ENCODE data around the gene LRP4. TPM values are rescaled to one million over a fixed set of nuclear protein-coding genes. Genes with fewer than 3 reads are reported as not detected.
"Not testable (repeated sequence)": the region's sequence is repeated elsewhere in the genome, so short reads cannot be mapped to it uniquely, and the experiment has no call there.

LRP4 gene
- total and polyA plus RNA-seq, 2 of the 4 experiments (the other 2 are of a cell fraction): 4.1 to 5.8 TPM

DNA sequence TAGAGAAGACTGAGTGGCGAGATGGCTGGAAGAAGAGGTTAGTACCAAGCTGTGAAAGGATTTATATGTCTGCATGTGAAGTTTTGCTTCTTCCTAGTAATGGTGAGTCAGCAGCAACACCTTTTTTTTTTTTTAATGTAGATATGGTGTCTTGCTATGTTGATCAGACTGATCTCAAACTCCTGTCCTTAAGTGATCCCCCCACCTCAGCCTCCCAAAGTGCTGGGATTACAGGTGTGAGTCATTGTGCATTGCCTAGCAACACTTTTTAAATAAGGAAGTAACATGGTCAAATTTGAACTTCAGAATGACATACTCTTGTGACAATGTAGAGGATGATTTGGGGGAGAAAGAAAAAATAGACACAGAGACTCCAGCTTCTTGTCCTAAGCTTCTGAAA is 11.7 kb upstream of the LRP4 start (continued):
- no peak for TF ChIP-seq MAZ (IDR thresholded peaks at IDR 0.05; ENCODE audit: borderline replicate concordance, low read depth, low read length)
- TF ChIP-seq MAFK (IDR thresholded peaks at IDR 0.05; ENCODE audit: low read depth, low read length): peak; percentile 59
- peak; percentile 88 for TF ChIP-seq NFE2L2 (IDR thresholded peaks at IDR 0.05; ENCODE audit: low read depth, low read length)
- TF ChIP-seq, protein P1, sequence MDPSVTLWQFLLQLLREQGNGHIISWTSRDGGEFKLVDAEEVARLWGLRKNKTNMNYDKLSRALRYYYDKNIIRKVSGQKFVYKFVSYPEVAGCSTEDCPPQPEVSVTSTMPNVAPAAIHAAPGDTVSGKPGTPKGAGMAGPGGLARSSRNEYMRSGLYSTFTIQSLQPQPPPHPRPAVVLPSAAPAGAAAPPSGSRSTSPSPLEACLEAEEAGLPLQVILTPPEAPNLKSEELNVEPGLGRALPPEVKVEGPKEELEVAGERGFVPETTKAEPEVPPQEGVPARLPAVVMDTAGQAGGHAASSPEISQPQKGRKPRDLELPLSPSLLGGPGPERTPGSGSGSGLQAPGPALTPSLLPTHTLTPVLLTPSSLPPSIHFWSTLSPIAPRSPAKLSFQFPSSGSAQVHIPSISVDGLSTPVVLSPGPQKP (IDR thresholded peaks at IDR 0.05; ENCODE audit: borderline replicate concordance, low read depth, low read length): no peak

GRCh38 chr11:46928701-46929100 is 10.4 kb upstream of the LRP4 start:
- H3K18ac ChIP-seq (ENCODE audit: low read depth, low read length); H3K27ac ChIP-seq (ENCODE audit: insufficient read depth, low read length); H2BK20ac ChIP-seq (ENCODE audit: low read depth, low read length); H3K4ac ChIP-seq (ENCODE audit: low read depth, low read length); POLR2A ChIA-PET (ENCODE audit: unreplicated experiment); H2AFZ ChIP-seq (replicated peaks; ENCODE audit: low read length, poor library complexity); H2AK9ac ChIP-seq (replicated peaks; ENCODE audit: low read depth, low read length, poor library complexity); H3K36me3 ChIP-seq (ENCODE audit: control insufficient read depth, insufficient read depth, low read length); H4K20me1 ChIP-seq (ENCODE audit: insufficient read depth, low read length); H2BK120ac ChIP-seq (ENCODE audit: low read depth, low read length); H3K14ac ChIP-seq (replicated peaks; ENCODE audit: low read depth, low read length); H2BK15ac ChIP-seq (ENCODE audit: low read depth, low read length); H3K79me1 ChIP-seq (ENCODE audit: low read depth in 1 of 2, low read length in 2 of 2); H3K4me3 ChIP-seq (ENCODE audit: insufficient read depth, low read depth, low read length); H3K56ac ChIP-seq (ENCODE audit: extremely low read depth, insufficient read depth, low read length); H3K23ac ChIP-seq (ENCODE audit: low read depth, low read length); BruUV-seq (replicated peaks); in situ Hi-C loops (cut with MboI; ENCODE audit: low sequenced_read_pairs); H3K4me1 ChIP-seq (ENCODE audit: control insufficient read depth, insufficient read depth, low read length); H4K8ac ChIP-seq (ENCODE audit: low read depth in 2 of 2, low read length in 2 of 2); H2BK5ac ChIP-seq (ENCODE audit: low read depth, low read length, poor library complexity, severe bottlenecking); H4K5ac ChIP-seq (ENCODE audit: low read depth, low read length); CTCF ChIA-PET; H3K9me1 ChIP-seq (ENCODE audit: insufficient read depth, low read length); dilution Hi-C loops (cut with HindIII; ENCODE audit: low sequenced_read_pairs, unreplicated experiment); H2AK5ac ChIP-seq (ENCODE audit: low read depth, low read length); H3K9ac ChIP-seq (ENCODE audit: low read depth, low read length); intact Hi-C loops (cut with micrococcal nuclease); DNase-seq; H3K4me2 ChIP-seq (ENCODE audit: low read depth, low read length); H3K27me3 ChIP-seq (ENCODE audit: control insufficient read depth, insufficient read depth, low read length); H3K9me3 ChIP-seq (ENCODE audit: control insufficient read depth, insufficient read depth, low read length); ATAC-seq (ENCODE audit: low read depth); H4K91ac ChIP-seq (ENCODE audit: insufficient read depth, low read depth, low read length): not testable (repeated sequence)
- no CpG with 5 or more reads among the region's 1 CpG for WGBS, 2 experiments (ENCODE audit: extremely low coverage in 2 of 2, insufficient read length in 1 of 2)

GRCh38 chr11:46927928-46928327 is 9.6 kb upstream of the LRP4 start:
- H4K20me1 ChIP-seq (ENCODE audit: insufficient read depth, low read length); H3K79me1 ChIP-seq (ENCODE audit: low read depth in 1 of 2, low read length in 2 of 2); H2AFZ ChIP-seq (replicated peaks; ENCODE audit: low read length, poor library complexity); H3K18ac ChIP-seq (ENCODE audit: low read depth, low read length); H2BK15ac ChIP-seq (ENCODE audit: low read depth, low read length); H2AK5ac ChIP-seq (ENCODE audit: low read depth, low read length); dilution Hi-C loops (cut with HindIII; ENCODE audit: low sequenced_read_pairs, unreplicated experiment); DNase-seq; H3K4ac ChIP-seq (ENCODE audit: low read depth, low read length); H3K9me3 ChIP-seq (ENCODE audit: control insufficient read depth, insufficient read depth, low read length); intact Hi-C loops (cut with micrococcal nuclease); H2BK20ac ChIP-seq (ENCODE audit: low read depth, low read length); H2BK120ac ChIP-seq (ENCODE audit: low read depth, low read length); H3K56ac ChIP-seq (ENCODE audit: extremely low read depth, insufficient read depth, low read length); H4K8ac ChIP-seq (ENCODE audit: low read depth in 2 of 2, low read length in 2 of 2); H4K5ac ChIP-seq (ENCODE audit: low read depth, low read length); H3K9ac ChIP-seq (ENCODE audit: low read depth, low read length); H2BK5ac ChIP-seq (ENCODE audit: low read depth, low read length, poor library complexity, severe bottlenecking); ATAC-seq (ENCODE audit: low read depth); H4K91ac ChIP-seq (ENCODE audit: insufficient read depth, low read depth, low read length); H3K4me2 ChIP-seq (ENCODE audit: low read depth, low read length); in situ Hi-C loops (cut with MboI; ENCODE audit: low sequenced_read_pairs); H3K27ac ChIP-seq (ENCODE audit: insufficient read depth, low read length); H3K9me1 ChIP-seq (ENCODE audit: insufficient read depth, low read length); H2AK9ac ChIP-seq (replicated peaks; ENCODE audit: low read depth, low read length, poor library complexity); POLR2A ChIA-PET (ENCODE audit: unreplicated experiment); BruUV-seq (replicated peaks); H3K27me3 ChIP-seq (ENCODE audit: control insufficient read depth, insufficient read depth, low read length); H3K36me3 ChIP-seq (ENCODE audit: control insufficient read depth, insufficient read depth, low read length); CTCF ChIA-PET; H3K23ac ChIP-seq (ENCODE audit: low read depth, low read length); H3K14ac ChIP-seq (replicated peaks; ENCODE audit: low read depth, low read length); H3K4me1 ChIP-seq (ENCODE audit: control insufficient read depth, insufficient read depth, low read length); H3K4me3 ChIP-seq (ENCODE audit: insufficient read depth, low read depth, low read length): not testable (repeated sequence)
- WGBS, 2 experiments (ENCODE audit: extremely low coverage in 2 of 2, insufficient read length in 1 of 2): 50% methylated on average over 2 of the region's 4 CpGs; no CpG with 5 or more reads in 1 of the 2 experiments
